ENCODE results near the gene PRDM16. TPM values are rescaled to one million over a fixed set of nuclear protein-coding genes. Genes with fewer than 3 reads are reported as not detected.

PRDM16 gene
- polyA plus RNA-seq, 1 donor from 2014 or later, result 0.21 TPM

DNA sequence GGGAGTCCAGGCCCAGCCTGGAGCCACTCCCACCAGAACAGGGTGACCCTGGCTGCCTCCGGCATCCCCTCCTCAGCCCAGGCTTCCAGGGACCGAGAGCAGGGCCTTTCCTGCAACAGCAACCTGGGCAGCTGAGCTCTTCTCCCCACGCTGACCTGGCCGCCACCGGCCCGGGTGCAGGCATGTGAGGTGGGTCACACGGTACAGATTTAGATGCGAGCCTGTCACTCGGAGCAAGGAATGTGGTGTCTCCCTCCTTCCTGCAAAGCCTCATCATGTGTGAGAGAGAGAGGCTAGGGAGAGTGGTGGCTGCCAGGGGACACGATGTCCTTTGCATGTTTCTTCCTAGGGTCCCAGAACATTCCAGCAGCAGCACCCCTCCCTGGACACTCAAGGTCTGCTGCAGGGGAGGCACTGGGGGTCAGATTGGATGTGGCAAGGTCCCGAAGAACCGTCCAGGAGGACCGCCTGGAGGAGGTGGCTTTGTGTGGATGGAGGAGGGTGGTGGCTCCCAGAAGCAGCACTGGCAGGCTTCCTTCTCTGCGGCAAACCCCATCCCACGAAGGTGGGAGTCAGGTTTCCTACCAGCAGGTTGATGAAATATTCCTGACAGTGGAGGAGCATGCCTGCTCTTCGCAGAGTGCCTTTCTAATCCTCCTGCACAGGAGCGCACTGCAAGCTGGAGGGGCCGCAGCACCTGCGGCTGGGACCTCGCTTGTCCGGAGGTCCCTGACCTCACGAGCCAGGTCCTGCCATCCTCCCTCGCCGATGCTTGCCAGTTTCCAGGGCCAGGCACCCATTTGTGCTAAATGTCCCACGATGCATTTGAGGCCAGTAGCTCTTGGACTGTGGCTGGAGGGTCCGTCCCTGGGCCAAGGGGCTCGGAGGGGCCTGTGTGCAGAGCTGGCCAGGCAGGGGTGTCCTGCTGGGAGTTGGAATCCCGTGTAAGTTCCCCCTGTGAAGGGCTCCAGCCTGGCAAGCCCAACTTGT, 68.4 kb downstream of the PRDM16 start:
- Histone ChIP-seq H3K27ac (ENCODE audit: low read length) (no peak overlapping the region), H3K27me3 (ENCODE audit: insufficient read depth, low read depth, low read length) (no peaks in the 10 kb centered on the region), H2AFZ (ENCODE audit: low read depth, low read length) (no peak overlapping the region), H3F3A (ENCODE audit: insufficient read depth, low read length, poor library complexity, severe bottlenecking) (peaks cover 3% of the 10 kb centered on the region), H4K20me1 (ENCODE audit: insufficient read depth) (no peaks in the 10 kb centered on the region), H3K9ac (ENCODE audit: low read length) (no peak overlapping the region), H3K79me2 (replicated peaks; ENCODE audit: insufficient read depth, low read length) (peaks cover 28% of the 10 kb centered on the region), H3K36me3 (ENCODE audit: insufficient read depth, low read length) (no peaks in the 10 kb centered on the region), H3K4me2 (ENCODE audit: low read length) (no peak overlapping the region), H3K4me3 (ENCODE audit: low read length) (no peak overlapping the region), H3K9me3 (ENCODE audit: low read length) (no peaks in the 10 kb centered on the region), H3K9me2 (ENCODE audit: insufficient read depth, low read length) (no peaks in the 10 kb centered on the region)
- TF ChIP-seq MXI1 (conservative IDR thresholded peaks at IDR 0.05; ENCODE audit: poor library complexity, severe bottlenecking) (no peak), RAD21 (conservative IDR thresholded peaks at IDR 0.05) (no peak), EZH2 (IDR thresholded peaks at IDR 0.05; ENCODE audit: borderline replicate concordance, insufficient read depth, low read length, poor library complexity, severe bottlenecking) (no peak), POLR2AphosphoS5 (IDR thresholded peaks at IDR 0.05) (no peak), EP300 (conservative IDR thresholded peaks at IDR 0.05; ENCODE audit: poor library complexity, severe bottlenecking) (no peak), SMC3 (conservative IDR thresholded peaks at IDR 0.05; ENCODE audit: poor library complexity) (no peak), TAF1 (IDR thresholded peaks at IDR 0.05; ENCODE audit: low read depth) (no peak)
- TF ChIP-seq, protein P1, sequence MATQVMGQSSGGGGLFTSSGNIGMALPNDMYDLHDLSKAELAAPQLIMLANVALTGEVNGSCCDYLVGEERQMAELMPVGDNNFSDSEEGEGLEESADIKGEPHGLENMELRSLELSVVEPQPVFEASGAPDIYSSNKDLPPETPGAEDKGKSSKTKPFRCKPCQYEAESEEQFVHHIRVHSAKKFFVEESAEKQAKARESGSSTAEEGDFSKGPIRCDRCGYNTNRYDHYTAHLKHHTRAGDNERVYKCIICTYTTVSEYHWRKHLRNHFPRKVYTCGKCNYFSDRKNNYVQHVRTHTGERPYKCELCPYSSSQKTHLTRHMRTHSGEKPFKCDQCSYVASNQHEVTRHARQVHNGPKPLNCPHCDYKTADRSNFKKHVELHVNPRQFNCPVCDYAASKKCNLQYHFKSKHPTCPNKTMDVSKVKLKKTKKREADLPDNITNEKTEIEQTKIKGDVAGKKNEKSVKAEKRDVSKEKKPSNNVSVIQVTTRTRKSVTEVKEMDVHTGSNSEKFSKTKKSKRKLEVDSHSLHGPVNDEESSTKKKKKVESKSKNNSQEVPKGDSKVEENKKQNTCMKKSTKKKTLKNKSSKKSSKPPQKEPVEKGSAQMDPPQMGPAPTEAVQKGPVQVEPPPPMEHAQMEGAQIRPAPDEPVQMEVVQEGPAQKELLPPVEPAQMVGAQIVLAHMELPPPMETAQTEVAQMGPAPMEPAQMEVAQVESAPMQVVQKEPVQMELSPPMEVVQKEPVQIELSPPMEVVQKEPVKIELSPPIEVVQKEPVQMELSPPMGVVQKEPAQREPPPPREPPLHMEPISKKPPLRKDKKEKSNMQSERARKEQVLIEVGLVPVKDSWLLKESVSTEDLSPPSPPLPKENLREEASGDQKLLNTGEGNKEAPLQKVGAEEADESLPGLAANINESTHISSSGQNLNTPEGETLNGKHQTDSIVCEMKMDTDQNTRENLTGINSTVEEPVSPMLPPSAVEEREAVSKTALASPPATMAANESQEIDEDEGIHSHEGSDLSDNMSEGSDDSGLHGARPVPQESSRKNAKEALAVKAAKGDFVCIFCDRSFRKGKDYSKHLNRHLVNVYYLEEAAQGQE (IDR thresholded peaks at IDR 0.05; ENCODE audit: borderline replicate concordance), result no peak
- TF ChIP-seq, protein P2, sequence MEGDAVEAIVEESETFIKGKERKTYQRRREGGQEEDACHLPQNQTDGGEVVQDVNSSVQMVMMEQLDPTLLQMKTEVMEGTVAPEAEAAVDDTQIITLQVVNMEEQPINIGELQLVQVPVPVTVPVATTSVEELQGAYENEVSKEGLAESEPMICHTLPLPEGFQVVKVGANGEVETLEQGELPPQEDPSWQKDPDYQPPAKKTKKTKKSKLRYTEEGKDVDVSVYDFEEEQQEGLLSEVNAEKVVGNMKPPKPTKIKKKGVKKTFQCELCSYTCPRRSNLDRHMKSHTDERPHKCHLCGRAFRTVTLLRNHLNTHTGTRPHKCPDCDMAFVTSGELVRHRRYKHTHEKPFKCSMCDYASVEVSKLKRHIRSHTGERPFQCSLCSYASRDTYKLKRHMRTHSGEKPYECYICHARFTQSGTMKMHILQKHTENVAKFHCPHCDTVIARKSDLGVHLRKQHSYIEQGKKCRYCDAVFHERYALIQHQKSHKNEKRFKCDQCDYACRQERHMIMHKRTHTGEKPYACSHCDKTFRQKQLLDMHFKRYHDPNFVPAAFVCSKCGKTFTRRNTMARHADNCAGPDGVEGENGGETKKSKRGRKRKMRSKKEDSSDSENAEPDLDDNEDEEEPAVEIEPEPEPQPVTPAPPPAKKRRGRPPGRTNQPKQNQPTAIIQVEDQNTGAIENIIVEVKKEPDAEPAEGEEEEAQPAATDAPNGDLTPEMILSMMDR (IDR thresholded peaks at IDR 0.05; ENCODE audit: poor library complexity, severe bottlenecking), result no peak

DNA sequence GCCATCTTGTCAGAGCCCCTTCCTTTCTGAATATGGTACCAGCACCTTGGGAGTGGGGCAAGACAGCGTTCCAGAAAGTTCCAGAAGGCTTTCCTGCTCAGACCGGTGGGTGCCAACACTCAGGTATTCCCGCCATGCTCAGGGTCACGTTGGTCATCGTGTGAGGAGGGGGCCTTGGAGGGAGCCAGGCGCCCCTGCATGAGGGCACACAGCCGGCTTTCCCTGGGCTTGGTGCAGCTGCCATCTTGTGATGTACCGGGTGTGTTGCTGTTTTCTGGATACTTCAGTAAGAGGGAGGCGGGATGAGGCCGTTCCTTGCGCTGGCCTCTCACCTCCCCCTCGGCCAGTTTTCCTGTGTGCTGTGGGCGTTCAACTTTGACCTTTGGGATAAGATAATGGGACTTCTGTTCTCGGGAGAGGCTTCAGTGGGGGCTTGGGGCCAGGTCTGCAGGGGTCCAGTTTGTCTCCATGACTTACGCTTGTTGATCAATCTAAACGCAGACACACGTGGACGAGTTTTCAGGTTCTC, 69.7 kb downstream of the PRDM16 start:
- H3K27me3 ChIP-seq (ENCODE audit: insufficient read depth, low read depth, low read length), result no peaks in the 10 kb centered on the region
- H3K4me2 ChIP-seq (ENCODE audit: low read length), result no peak overlapping the region
- no peak for TF ChIP-seq EP300 (conservative IDR thresholded peaks at IDR 0.05; ENCODE audit: poor library complexity, severe bottlenecking)
- TF ChIP-seq, protein P2 (IDR thresholded peaks at IDR 0.05; ENCODE audit: poor library complexity, severe bottlenecking), result no peak
- TF ChIP-seq, protein P1 (IDR thresholded peaks at IDR 0.05; ENCODE audit: borderline replicate concordance), result no peak
- TF ChIP-seq EZH2 (IDR thresholded peaks at IDR 0.05; ENCODE audit: borderline replicate concordance, insufficient read depth, low read length, poor library complexity, severe bottlenecking), result no peak
- TF ChIP-seq MXI1 (conservative IDR thresholded peaks at IDR 0.05; ENCODE audit: poor library complexity, severe bottlenecking), result no peak
- no peak for TF ChIP-seq SMC3 (conservative IDR thresholded peaks at IDR 0.05; ENCODE audit: poor library complexity)
- no peak for TF ChIP-seq TAF1 (IDR thresholded peaks at IDR 0.05; ENCODE audit: low read depth)
- no peak for TF ChIP-seq POLR2AphosphoS5 (IDR thresholded peaks at IDR 0.05)
- no peak for TF ChIP-seq RAD21 (conservative IDR thresholded peaks at IDR 0.05)
- H3F3A ChIP-seq (ENCODE audit: insufficient read depth, low read length, poor library complexity, severe bottlenecking), result peaks cover 3% of the 10 kb centered on the region
- H3K27ac ChIP-seq (ENCODE audit: low read length), result no peak overlapping the region
- H3K4me3 ChIP-seq (ENCODE audit: low read length), result no peak overlapping the region
- H4K20me1 ChIP-seq (ENCODE audit: insufficient read depth), result no peaks in the 10 kb centered on the region
- no peak overlapping the region for H2AFZ ChIP-seq (ENCODE audit: low read depth, low read length)
- no peaks in the 10 kb centered on the region for H3K9me2 ChIP-seq (ENCODE audit: insufficient read depth, low read length)
- H3K79me2 ChIP-seq (replicated peaks; ENCODE audit: insufficient read depth, low read length), result peaks cover 30% of the 10 kb centered on the region
- no peaks in the 10 kb centered on the region for H3K36me3 ChIP-seq (ENCODE audit: insufficient read depth, low read length)
- H3K9me3 ChIP-seq (ENCODE audit: low read length), result no peaks in the 10 kb centered on the region
- no peak overlapping the region for H3K9ac ChIP-seq (ENCODE audit: low read length)

Measured in neural cell (in vitro differentiated cells).